ENCODE data around the gene HSD11B1. TPM values are rescaled to one million over a fixed set of nuclear protein-coding genes. Genes with fewer than 3 reads are reported as not detected.

Gene HSD11B1
- total RNA-seq, 2 donors from 2014 or later, result not detected

DNA sequence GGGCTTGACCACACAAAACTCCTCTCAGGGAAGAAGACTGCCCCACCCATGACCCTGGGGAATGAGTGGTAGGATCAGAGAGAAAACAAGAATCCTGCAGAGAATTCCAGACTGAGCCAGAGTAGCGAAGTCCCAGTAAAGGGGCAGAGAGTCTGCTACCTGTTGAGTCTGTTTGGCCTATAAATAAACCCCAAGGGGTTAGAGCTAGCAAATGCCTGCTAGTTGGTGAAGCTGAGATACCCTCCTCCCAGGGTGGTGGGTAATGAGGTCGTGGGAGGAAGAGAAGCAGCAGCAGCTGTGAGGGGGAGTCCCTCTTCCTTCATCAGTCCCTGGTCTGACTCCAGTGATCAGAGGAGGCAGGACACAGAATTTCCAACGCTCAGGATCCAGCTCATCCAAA lies 53.8 kb downstream of the HSD11B1 start:
- TF ChIP-seq, protein P1, sequence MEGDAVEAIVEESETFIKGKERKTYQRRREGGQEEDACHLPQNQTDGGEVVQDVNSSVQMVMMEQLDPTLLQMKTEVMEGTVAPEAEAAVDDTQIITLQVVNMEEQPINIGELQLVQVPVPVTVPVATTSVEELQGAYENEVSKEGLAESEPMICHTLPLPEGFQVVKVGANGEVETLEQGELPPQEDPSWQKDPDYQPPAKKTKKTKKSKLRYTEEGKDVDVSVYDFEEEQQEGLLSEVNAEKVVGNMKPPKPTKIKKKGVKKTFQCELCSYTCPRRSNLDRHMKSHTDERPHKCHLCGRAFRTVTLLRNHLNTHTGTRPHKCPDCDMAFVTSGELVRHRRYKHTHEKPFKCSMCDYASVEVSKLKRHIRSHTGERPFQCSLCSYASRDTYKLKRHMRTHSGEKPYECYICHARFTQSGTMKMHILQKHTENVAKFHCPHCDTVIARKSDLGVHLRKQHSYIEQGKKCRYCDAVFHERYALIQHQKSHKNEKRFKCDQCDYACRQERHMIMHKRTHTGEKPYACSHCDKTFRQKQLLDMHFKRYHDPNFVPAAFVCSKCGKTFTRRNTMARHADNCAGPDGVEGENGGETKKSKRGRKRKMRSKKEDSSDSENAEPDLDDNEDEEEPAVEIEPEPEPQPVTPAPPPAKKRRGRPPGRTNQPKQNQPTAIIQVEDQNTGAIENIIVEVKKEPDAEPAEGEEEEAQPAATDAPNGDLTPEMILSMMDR (conservative IDR thresholded peaks at IDR 0.05), result no peak
- H3K27ac Mint-ChIP-seq, result no peak overlapping the region
- no peaks in the 10 kb centered on the region for H3K36me3 Mint-ChIP-seq (ENCODE audit: low read depth)
- H3K4me1 ChIP-seq (ENCODE audit: control insufficient read depth, insufficient read depth, low read length), result no peaks in the 10 kb centered on the region
- no peak overlapping the region for H3K4me3 ChIP-seq (ENCODE audit: low read length)
- WGBS, 2 experiments (ENCODE audit: insufficient coverage in 1 of 2, insufficient read length in 1 of 2), result 74 to 100% methylated on average over 1 to 3 of the region's 3 CpGs
- no peaks in the 10 kb centered on the region for H3K4me1 Mint-ChIP-seq
- no peaks in the 10 kb centered on the region for H3K36me3 ChIP-seq (ENCODE audit: control insufficient read depth, insufficient read depth, low read length)
- H3K9ac ChIP-seq (ENCODE audit: extremely low read depth, low read length, poor library complexity, severe bottlenecking), result no peak overlapping the region
- DNase-seq, result no peak
- no peaks in the 10 kb centered on the region for H3K9me3 ChIP-seq (ENCODE audit: control insufficient read depth, low read length)
- H3K9me3 Mint-ChIP-seq, result no peaks in the 10 kb centered on the region
- H3K4me3 Mint-ChIP-seq, result no peak overlapping the region
- H3K27ac ChIP-seq (ENCODE audit: low read depth, low read length), result no peak overlapping the region
- peaks cover 49% of the 10 kb centered on the region for H3K27me3 Mint-ChIP-seq (ENCODE audit: insufficient read depth)
- H3K27me3 ChIP-seq (ENCODE audit: control insufficient read depth, insufficient read depth, low read length, poor library complexity, severe bottlenecking), result peaks cover 34% of the 10 kb centered on the region

DNA sequence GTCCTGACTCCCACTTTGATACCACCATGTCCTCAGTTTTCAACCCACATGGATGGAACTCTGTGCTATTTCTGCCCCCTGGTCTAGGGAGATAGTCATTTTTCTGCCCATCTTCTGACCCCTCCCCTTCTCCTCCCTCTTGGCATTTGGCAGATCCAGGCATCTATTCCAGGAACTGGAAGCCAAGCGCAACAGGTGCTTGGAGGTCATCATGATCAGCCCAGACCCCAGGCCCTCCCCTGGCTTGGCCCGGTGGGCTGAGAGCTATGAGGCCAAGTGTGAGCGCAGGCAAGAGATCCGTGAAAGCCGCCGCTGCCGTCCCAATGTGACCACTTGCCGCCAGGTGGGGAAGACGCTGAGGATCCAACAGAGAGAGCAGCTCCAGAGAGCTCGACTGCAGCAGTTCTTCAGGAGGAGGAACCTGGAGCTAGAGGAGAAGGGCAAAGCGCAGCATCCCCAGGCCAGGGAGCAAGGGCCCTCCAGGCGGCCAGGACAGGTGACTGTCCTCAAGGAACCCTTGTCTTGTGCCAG lies 55.2 kb downstream of the HSD11B1 start:
- TF ChIP-seq, protein P1 (conservative IDR thresholded peaks at IDR 0.05), result no peak
- no peak overlapping the region for H3K27ac Mint-ChIP-seq

DNA sequence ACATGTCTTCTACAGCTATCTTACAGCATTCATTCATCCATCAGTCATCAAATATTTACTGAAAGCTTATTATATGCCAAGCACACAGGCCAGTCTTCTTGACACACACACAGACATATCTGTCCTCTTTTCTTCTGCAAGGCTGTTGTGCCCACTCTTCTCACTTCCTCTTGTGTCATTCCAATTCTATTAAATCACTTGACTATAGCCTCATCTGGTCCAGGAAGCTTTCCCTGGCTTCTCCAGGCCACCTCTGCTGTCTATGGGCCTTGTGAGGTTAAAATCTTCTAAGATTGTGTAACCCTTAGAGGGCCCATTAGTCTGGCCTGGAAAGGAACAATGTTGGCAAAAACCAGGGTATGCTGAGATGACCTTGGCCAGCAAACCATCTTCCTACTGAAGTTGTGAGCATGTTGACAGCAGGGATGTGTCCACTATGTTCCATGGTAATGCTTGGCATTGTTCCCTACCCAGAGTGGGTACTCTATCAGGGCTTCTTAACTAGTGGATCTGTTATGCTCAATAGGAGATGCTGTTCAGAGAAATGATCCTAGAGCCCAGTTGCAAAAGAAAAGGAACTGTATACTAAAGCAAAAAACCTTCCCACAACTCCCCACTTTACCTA lies 56.5 kb downstream of the HSD11B1 start:
- Mint-ChIP-seq H3K27ac (no peak overlapping the region), H3K9me3 (no peaks in the 10 kb centered on the region), H3K27me3 (ENCODE audit: insufficient read depth) (peaks cover 42% of the 10 kb centered on the region), H3K4me1 (no peaks in the 10 kb centered on the region), H3K36me3 (ENCODE audit: low read depth) (no peaks in the 10 kb centered on the region), H3K4me3 (no peak overlapping the region)
- no peaks in the 10 kb centered on the region for H3K9me3 ChIP-seq (ENCODE audit: control insufficient read depth, low read length)
- H3K36me3 ChIP-seq (ENCODE audit: control insufficient read depth, insufficient read depth, low read length), result no peaks in the 10 kb centered on the region
- H3K4me1 ChIP-seq (ENCODE audit: control insufficient read depth, insufficient read depth, low read length), result no peaks in the 10 kb centered on the region
- TF ChIP-seq, protein P1 (conservative IDR thresholded peaks at IDR 0.05), result no peak
- peaks cover 30% of the 10 kb centered on the region for H3K27me3 ChIP-seq (ENCODE audit: control insufficient read depth, insufficient read depth, low read length, poor library complexity, severe bottlenecking)
- no peak overlapping the region for H3K4me3 ChIP-seq (ENCODE audit: low read length)
- DNase-seq, result no peak
- no peak overlapping the region for H3K27ac ChIP-seq (ENCODE audit: low read depth, low read length)
- H3K9ac ChIP-seq (ENCODE audit: extremely low read depth, low read length, poor library complexity, severe bottlenecking), result no peak overlapping the region

More for the DNA sequence above, 55.2 kb downstream of the HSD11B1 start:
- Histone ChIP-seq H3K4me3 (ENCODE audit: low read length) (no peak overlapping the region), H3K9ac (ENCODE audit: extremely low read depth, low read length, poor library complexity, severe bottlenecking) (no peak overlapping the region), H3K4me1 (ENCODE audit: control insufficient read depth, insufficient read depth, low read length) (no peaks in the 10 kb centered on the region), H3K27me3 (ENCODE audit: control insufficient read depth, insufficient read depth, low read length, poor library complexity, severe bottlenecking) (peaks cover 33% of the 10 kb centered on the region), H3K9me3 (ENCODE audit: control insufficient read depth, low read length) (no peaks in the 10 kb centered on the region), H3K36me3 (ENCODE audit: control insufficient read depth, insufficient read depth, low read length) (no peaks in the 10 kb centered on the region), H3K27ac (ENCODE audit: low read depth, low read length) (no peak overlapping the region)
- H3K9me3 Mint-ChIP-seq, result no peaks in the 10 kb centered on the region
- H3K4me3 Mint-ChIP-seq, result no peak overlapping the region
- no peaks in the 10 kb centered on the region for H3K4me1 Mint-ChIP-seq
- no peak for DNase-seq
- H3K27me3 Mint-ChIP-seq (ENCODE audit: insufficient read depth), result peaks cover 46% of the 10 kb centered on the region
- WGBS, 2 experiments (ENCODE audit: insufficient coverage in 1 of 2, insufficient read length in 1 of 2), result 91% methylated on average over 11 to 12 of the region's 12 CpGs
- H3K36me3 Mint-ChIP-seq (ENCODE audit: low read depth), result no peaks in the 10 kb centered on the region

All from endodermal cell (in vitro differentiated cells).